Measurements from ENCODE around the gene CENPP. TPM values are rescaled to one million over a fixed set of nuclear protein-coding genes. Genes with fewer than 3 reads are reported as not detected.
A peak's percentile ranks its signal among the peaks of the same experiment; 100 is the strongest.

The CENPP gene
- total RNA-seq, 1 experiment from 2014 or later = 14.3 TPM

GRCh38 chr9:92478783-92479182, 153.0 kb downstream of the CENPP start (continued):
- no peak for TF ChIP-seq ATF2 (CRISPR knock-in tag; IDR thresholded peaks at IDR 0.05; ENCODE audit: borderline replicate concordance, low read depth)
- TF ChIP-seq PREB (CRISPR knock-in tag; IDR thresholded peaks at IDR 0.05; ENCODE audit: borderline replicate concordance) = no peak
- no peak for TF ChIP-seq ATF1 (CRISPR knock-in tag; IDR thresholded peaks at IDR 0.05)

GRCh38 chr9:92479346-92479745, 153.6 kb downstream of the CENPP start:
- DNase-seq (ENCODE audit: low spot score) (no peak), ATAC-seq (no peak)
- H3K9me3 Mint-ChIP-seq = peaks cover 4% of the 10 kb centered on the region
- H3K4me1 Mint-ChIP-seq = peaks cover 17% of the 10 kb centered on the region
- no peak overlapping the region for H3K4me3 Mint-ChIP-seq
- POLR2A ChIA-PET = no interaction called here
- peaks cover 2% of the 10 kb centered on the region; the same call in 1 of the 2 replicates for H3K36me3 Mint-ChIP-seq
- CTCF ChIA-PET = no interaction called here
- no peaks in the 10 kb centered on the region for H3K27me3 Mint-ChIP-seq (ENCODE audit: low read depth)
- no peak overlapping the region for H3K27ac Mint-ChIP-seq
- TF ChIP-seq ZNF138 (CRISPR knock-in tag; conservative IDR thresholded peaks at IDR 0.05) = no peak
- TF ChIP-seq NFATC4 (CRISPR knock-in tag; IDR thresholded peaks at IDR 0.05) = no peak
- no peak for TF ChIP-seq ZBTB21 (CRISPR knock-in tag; IDR thresholded peaks at IDR 0.05; ENCODE audit: borderline replicate concordance)
- no peak for TF ChIP-seq TEAD4 (CRISPR knock-in tag; IDR thresholded peaks at IDR 0.05)
- no peak for TF ChIP-seq CREB1 (CRISPR knock-in tag; IDR thresholded peaks at IDR 0.05)
- no peak for TF ChIP-seq ZNF263 (CRISPR knock-in tag; IDR thresholded peaks at IDR 0.05; ENCODE audit: low read depth)
- TF ChIP-seq ZNF396 (CRISPR knock-in tag; IDR thresholded peaks at IDR 0.05; ENCODE audit: borderline replicate concordance) = no peak
- no peak for TF ChIP-seq GABPB1 (CRISPR knock-in tag; IDR thresholded peaks at IDR 0.05)
- no peak for TF ChIP-seq ZNF232 (CRISPR knock-in tag; IDR thresholded peaks at IDR 0.05)
- no peak for TF ChIP-seq EMX1 (CRISPR knock-in tag; IDR thresholded peaks at IDR 0.05)

- ChIA-PET CTCF (interaction anchor here (0.9 kb wide), 1 partner anchor 22 kb away, joined by 3 read pairs; no protein-coding TSS in a partner anchor), POLR2A (no interaction called here)
- H3K27ac Mint-ChIP-seq = no peak overlapping the region; the same call in 1 of the 2 replicates
- peaks cover 4% of the 10 kb centered on the region for H3K9me3 Mint-ChIP-seq
- H3K27me3 Mint-ChIP-seq (ENCODE audit: low read depth) = no peaks in the 10 kb centered on the region
- TF ChIP-seq ATF3 (CRISPR knock-in tag; conservative IDR thresholded peaks at IDR 0.05) (no peak), ZBTB43 (CRISPR knock-in tag; IDR thresholded peaks at IDR 0.05) (no peak), SP1 (CRISPR knock-in tag; conservative IDR thresholded peaks at IDR 0.05) (no peak), ZNF532 (CRISPR knock-in tag; IDR thresholded peaks at IDR 0.05; ENCODE audit: borderline replicate concordance) (no peak), KAT7 (CRISPR knock-in tag; IDR thresholded peaks at IDR 0.05; ENCODE audit: borderline replicate concordance) (no peak)
- no peak overlapping the region for H3K4me3 Mint-ChIP-seq
- H3K36me3 Mint-ChIP-seq = peaks cover 2% of the 10 kb centered on the region; the same call in 1 of the 2 replicates
- peaks cover 17% of the 10 kb centered on the region for H3K4me1 Mint-ChIP-seq
- ATAC-seq = peak; percentile 39; the same call in 1 of the 2 replicates
- DNase-seq (ENCODE audit: low spot score) = no peak
Observed at GRCh38 chr9:92480291-92480771, 154.6 kb downstream of the CENPP start.
